Stimulated activated CD8-positive, alpha-beta memory T cell treated with anti-CD3 and anti-CD28 coated beads, Interleukin-15, amount 100 ng/mL, for 24 hours (primary cell): ENCODE data around the gene FGF22.

Experiments used
- DNase-seq: peaks from one replicate; pipeline ENCODE4 v3.0.0-alpha.2; 2020; ENCODE audit warnings: low read depth

The FGF22 gene

DNA sequence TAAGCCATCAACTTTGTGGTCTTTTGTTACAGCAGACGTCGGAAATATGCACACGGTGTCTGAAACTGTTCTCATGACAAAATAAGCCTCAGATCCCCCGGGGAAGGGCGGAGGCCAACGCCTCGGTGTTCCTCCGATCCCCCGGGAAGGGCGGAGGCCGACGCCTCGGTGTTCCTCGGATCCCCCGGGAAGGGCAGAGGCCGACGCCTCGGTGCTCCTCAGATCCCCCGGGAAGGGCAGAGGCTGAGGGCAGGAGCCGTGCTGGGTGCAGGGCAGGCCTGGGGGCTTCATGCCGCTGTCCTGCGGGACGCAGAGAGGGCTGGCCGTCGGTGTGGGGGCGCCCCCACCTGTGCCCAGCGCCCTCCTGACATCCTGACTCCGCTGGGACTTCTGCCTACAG lies 4.7 kb downstream of the FGF22 start:
- no peak for DNase-seq

DNA sequence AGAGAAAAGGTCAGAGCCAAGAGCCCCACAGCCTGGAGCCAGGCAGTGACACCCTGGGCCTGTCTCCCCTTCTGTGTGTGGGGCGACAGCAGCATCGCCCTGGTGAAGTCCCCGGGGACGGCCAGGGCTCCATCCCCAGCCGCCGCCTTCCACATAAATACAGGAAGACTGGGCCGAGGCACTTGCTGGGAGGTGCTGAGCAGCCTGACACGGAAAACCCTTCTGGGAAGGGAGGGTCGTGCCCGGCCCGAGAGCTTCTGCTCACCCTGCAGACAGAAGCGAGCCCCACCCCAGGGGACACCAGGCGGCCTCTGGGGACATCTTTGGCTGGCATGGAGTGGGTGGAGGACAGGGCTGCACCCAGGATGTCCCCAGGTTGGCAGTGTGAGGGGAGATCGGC lies 5.1 kb downstream of the FGF22 start:
- no peak for DNase-seq

DNA sequence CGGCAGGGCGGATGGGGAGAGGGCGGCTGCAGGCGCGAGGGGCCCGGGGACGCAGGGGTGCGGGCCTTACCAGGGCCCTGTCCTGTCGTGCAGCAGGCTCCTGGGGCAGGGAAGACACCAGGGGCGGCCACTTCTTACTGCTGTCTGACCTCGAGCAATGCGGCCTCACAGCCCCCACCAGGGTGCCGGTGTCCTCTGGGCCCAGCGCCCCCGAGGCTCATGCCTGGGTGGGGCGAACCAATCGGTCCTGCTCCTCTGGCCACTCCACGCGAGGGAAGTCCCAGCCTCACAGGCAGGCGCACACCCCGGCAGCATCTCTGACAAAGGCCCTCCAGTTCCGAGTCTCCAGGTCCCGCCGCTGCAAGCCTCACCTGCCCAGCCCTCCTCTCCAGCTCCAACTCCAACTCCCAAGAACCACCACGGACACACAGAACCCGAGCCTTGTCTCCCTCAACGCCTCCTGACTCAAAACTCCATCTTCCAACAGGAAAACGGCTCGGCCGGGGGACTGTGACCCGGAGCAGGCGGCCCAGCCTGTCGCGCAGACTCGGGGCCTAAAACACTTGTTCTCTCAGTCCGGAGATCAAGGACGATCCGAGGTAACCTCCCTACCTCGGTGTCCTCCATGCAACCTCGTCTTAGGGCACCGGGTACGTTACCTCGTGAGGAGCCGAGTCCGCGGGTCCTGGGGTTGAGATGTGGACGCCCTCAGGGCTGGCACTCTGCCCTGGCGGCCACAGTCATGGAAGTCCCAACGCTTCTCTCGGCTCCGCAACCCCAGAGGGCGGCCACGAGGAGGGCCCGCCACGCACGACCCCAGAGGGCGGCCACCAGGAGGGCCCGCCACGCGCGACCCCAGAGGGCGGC lies 6.5 kb downstream of the FGF22 start:
- no peak for DNase-seq

DNA sequence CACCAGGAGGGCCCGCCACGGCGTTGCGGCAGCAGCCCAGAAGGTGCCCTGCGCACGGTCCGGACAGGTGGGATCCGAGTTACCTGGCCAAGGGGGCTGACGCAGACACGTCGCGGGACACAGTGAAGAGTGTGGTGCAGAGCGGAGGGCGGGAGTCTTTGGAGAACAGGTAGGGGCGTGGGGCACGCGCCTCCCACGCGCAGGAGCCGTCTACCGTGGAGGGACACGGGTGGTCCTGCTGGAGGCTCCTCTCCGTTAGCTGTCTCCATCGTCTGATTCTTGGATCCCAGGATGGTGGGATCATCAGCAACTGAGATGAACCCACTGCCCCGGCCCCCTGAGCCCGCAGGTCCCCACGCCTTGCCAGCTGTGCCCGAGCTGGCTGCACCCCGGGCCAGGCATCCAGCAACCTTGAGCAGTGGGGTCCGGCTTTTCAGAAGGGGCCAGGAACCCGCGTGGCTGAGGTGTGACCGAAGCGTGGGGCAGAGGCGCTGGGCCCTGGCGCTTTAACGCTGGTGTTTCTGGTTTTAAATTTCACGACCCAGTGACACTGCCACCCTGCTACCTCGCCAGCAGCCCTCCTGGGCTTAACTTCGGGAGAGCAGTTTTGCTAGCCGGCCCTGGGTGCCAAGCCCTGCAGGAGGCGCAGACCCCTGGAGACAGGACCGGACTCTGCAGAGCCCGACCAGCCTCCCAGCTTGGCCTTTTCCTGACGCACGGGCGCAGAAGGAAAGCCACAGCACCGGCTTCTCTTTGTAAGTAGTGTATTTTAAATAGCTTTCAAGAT lies 7.3 kb downstream of the FGF22 start:
- no peak for DNase-seq

DNA sequence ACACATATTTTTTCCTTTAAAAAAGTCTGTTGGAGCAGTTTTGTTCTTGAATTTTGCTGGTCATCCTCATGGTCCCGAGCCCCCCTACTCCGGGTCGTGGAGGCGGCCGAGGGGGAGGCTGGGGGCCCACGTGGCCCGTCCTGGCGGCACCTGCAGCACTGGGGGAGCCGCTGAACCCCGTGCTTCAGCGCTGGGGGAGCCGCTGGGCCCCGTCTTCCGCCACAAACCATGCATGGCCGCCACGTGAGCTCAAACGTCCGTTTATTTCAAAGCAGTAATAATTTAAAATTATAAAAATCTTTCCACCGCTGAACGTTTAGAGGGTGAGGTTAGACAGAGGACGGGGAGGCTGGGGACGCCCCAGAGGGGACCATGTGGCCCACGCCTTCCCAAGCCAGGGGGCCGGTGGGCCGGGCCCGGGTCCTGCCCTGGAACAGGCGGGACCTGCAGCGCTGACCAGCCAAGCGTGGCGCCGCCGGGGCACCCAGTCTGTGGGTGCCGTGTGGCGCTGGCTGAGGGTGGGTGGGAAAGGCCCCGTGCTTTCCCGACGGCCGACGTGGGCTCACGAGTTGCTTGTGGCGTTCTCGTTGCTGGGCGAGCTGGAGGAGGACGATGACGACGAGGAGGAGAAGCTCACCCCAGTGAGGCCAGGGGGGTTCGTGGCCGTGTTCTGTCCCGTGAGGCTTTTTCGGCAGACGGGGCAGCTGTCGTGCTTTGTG lies 8.0 kb downstream of the FGF22 start:
- DNase-seq = no peak

DNA sequence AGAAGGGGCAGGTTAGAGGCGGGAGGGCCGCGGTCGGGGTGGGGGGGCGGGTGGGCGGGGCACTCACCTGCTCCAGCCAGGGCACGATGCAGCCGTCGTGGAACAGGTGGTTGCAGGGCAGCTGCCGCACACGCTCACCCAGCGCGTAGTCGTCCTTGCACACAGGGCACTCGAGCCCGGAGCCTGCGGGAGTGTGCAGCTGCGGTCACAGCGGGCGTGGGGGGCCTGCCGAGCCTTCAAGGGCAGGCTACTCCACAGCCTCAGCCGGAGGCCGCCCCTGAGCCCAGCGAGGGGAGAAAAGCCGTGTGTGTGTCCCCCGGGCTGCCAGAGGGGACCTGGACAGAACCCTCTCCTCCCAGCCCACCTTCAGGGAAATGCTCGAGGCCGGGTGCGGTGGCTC lies 8.6 kb downstream of the FGF22 start:
- DNase-seq = no peak

DNA sequence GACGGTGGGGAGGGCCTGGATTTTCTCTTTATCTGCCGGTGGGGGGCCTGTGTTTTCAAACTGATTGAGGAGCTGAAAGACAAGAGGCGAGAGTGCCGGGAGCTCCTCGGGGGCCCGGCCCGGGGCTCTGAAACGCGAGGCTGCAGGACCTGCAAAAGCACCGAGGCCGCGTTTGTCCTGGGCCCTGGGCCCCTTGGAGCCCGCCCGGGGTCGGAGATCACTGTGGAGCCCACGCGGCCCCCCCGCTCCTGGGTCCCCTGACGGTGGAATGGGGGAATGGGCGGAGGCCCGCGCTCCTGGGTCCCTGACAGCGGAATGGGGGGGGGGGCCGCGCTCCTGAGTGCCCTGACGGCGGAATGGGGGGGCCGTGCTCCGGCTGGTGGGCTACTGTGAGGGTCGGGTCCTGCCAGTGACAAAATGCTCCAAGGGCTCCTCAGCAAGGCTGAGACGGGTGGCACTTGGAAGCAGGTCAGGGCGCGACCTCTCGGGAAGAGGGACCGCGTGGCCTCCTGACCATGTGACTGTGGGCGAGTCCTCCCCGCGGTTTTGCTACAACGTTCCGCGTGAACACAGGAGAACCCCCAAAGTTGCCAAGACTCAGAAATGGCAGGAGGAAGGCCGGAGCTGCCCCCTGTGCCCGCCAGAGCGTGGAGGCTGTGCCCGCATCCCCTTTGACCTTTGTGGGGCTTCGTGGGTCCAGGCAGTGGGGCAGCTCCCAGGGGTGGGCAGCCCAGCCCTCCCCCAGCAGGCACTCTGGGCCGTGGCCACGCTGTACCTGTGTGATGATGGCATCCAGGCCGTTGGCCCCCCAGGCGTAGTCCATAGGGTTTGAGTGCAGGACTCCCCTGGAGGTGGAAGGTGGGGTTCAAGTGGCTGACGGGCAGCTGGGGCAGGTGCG lies 9.5 kb downstream of the FGF22 start:
- DNase-seq = no peak

DNA sequence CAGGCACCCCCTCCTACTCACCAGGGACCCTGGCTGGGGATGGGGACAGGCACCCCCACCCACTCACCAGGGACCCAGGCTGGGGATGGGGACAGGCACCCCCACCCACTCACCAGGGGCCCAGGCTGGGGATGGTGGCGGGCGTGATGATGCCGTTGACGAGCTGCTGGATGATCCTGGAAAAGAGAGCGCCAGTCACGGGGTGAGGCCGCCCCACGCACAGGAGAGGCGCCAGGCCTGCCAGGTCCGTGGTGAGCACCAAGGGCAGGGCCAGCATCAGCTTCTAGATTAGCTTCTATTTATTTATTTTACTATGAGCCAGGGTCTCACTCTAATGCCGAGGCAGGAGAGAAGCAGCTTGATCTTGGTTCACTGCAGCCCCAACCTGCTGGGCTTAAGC lies 10.4 kb downstream of the FGF22 start:
- DNase-seq = no peak

DNA sequence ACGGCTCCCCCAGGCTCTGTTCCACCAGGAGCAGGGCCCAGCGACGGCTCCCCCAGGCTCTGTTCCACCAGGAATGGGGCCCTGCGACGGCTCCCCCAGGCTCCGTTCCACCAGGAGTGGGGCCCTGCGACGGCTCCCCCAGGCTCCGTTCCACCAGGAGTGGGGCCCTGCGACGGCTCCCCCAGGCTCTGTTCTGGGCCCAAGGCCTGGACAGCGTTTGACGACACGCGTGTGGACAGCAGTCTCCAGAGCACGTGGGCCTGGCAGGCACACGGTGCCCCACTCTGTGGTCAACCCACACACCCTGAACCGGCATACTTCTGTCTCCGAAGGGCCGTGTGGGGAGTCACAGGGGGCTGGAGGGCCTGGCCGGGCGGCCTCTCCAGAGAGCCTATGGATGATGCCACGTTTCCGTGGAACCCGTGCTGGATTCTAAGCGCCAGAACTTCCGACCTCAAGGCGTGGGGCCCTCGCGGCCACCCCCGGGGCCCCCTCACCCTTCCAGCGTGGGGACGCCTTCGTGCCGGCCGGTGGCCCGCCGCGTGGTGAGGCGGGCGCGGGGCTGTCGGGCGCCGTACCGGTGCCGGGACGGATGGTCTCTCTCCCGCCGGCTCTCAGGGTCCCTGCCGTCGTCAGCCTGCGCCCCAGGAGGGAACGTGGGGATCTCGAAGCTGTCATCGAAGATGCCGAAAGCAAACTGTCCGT lies 11.6 kb downstream of the FGF22 start:
- no peak for DNase-seq

DNA sequence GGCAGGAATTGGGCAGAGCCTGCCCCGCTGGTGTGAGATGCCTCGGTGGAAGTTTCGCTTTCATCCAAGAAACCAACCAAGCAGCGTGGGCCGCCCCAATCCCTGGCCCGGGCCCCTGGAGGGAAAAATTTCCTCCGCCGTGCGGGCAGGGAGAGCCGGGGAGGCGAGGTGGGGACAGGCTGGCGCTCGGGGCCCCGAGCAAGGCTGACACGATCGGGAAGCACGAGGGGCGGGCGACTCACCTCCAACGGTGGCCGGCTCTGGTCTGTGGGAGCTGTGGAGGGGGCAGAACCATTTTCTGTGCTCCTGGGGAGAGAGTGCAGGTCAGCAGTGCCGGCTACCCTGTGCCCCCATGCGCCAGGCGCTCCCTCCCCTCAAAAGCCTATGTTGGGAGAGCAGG lies 12.3 kb downstream of the FGF22 start:
- DNase-seq = no peak

DNA sequence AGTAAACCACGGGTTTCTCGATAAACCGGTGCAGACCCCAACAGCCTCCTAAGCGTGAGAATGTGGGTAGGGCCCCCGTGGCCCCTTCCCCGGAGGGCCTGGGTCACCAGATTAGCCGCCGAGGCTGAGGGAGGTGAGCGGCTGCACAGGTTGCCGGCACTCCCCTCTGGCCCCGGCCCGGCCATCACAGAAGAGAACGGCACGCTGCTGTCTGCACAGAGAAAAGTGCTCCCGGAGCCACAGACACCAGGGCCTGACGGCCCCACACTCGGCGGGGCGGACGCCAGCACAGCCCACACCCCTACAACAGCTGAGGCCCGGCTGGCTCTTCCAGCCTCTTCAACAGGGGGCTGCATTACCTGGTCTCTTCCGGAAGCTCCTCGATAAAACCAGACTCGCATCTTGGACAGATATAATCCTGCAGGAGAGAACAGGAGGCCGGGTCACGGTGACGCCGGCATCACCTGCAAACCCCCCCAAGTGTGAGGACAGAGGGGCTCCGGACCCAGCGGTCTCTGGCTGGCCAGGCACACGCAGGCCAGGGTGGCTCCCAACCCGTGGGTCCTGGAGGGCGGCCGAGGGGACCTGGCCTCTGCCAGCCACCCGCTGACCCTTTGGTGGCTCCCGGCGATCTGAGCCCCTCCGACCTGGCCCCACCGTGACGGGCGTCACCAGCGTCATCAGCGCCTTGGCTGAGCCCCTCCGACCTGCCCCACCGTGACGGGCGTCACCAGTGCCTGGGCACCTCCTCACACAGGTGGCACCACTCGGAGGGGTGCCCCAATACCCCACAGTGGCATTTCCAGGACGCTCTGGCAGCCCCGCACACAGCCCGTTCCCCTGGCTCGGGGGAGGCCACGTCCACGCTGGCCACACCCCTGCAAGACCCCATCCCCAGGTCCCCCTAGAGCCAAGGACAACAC lies 13.0 kb downstream of the FGF22 start:
- no peak for DNase-seq

DNA sequence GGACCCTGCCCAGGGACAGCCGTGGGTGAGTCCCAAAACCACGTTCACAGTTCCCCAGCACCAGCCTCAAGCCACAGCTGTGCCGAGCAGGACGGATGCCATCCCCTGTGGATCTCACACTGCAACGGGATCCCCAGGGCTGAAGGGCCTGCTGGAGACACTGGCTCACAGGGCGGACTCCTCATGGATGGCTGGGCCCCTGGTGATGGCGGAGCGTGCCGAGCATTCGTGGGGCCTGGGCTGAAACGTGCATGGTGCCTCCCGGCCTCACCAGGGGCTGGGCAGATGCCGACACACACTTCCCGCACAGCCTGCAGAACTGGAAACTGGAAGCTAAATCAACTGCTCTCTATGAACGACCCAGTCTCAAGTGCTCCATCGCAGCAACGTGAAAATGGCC lies 13.7 kb downstream of the FGF22 start:
- no peak for DNase-seq

DNA sequence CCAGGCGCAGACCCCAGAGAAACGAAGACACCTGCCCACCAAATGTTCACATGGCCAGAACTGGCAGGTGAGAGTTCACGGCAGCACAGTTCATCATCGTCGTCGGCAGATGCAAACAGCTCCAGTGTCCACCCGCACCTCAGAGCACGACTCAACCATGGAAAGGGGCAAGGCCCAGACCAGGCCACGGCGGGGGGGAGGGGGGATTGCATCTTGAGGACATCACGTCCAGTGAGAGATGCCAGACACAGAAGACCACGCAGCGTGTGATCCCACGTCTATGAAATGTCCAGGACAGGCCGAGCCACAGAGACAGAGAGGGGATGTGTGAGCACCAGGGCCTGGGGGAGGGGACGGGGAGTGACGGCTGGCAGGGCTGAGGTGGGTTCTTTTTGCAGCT lies 16.0 kb downstream of the FGF22 start:
- DNase-seq = no peak

DNA sequence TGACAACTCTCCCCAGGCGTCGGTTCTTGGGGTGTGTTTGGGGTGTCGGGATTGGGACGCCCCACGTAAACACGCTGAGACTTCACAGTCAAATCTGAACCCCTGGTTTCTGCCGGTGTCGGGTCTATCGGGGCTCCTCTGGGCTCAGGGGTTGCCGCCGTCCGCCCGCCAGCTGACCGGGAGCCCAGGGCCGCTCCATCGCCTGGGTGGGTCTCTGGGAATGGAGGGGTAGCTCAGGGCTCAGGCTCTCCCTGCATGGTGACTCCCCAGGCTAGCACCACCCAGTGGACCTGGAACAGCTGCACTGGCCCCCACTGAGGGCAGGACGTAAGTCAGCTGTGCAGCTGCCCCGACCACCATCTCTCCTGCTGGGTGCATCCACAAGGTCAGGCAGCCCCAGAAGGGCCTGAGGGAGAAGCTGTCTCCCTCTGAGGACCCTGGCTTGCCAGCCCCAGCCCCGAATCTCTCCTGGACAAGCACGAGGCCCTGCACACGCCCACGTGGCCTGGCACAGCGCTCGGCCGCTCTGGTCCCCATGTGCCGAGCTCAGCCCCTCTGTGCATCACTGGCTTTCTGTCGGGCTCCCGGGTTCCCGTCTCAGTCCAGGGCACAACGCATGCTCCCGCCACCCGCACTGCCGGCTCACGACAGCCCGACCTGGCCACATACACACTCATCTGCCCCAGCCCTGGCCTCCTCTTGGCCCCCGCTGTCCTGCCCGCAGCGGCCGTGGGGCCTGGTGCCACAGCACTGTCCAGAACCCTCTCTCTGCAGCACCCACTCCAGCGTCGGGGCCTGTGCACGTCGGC lies 17.3 kb downstream of the FGF22 start:
- no peak for DNase-seq

DNA sequence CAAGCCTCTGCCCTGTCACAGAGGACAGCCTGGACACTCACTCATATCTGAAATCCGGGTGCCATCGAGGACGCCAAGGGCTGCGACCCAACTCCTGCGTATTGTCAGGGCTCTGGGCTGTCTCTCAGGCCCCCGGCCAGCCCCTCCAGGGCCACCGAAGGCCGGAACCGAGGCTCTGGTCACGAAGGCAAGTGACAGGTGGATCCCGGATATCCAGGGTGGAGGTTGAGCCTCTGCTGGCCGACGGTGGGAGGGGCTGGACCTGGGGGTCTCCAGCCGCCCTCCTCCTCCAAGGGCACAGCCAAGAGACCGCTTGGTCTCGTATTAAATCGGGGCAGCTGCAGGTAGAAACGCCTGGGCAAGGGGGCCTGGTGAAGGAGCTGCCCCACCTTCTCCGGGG lies 17.9 kb downstream of the FGF22 start:
- no peak for DNase-seq

DNA sequence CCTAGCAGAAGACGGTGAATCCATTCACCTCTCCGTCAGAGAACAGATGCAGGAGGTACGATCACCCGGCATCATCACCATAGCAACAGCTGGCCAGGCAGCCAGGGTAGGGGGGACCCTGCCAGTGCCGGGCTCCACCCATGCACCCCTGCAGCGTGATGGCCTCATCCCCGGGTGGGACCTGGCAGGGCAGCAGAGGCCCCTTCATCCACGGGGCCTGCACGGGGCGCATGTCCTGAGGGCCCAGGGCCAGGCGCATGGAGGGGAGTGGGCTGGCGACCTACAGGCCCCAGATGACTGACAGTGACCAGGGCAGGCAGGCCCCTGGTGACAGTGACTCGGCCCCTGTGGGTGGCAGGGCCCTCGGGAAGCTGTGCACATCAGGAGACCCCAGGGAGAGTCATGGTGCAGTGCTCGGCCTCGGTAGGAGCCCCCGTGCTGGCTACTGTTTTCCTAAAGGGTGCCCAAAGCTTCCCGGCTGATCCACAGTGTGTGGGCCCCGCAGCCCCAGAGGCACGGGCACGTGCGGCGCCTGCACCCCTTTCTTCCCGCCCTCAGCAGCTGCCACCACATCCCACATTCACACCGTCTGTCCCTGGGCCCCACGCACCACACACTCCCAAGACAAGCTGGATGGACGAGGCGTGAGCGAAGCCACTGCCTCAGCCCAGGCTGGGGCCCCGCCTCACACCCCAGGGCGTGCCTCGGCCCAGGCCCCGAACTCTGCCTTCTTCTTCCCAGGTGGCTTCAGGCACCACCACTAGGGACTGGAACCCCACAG lies 18.6 kb downstream of the FGF22 start:
- no peak for DNase-seq

DNA sequence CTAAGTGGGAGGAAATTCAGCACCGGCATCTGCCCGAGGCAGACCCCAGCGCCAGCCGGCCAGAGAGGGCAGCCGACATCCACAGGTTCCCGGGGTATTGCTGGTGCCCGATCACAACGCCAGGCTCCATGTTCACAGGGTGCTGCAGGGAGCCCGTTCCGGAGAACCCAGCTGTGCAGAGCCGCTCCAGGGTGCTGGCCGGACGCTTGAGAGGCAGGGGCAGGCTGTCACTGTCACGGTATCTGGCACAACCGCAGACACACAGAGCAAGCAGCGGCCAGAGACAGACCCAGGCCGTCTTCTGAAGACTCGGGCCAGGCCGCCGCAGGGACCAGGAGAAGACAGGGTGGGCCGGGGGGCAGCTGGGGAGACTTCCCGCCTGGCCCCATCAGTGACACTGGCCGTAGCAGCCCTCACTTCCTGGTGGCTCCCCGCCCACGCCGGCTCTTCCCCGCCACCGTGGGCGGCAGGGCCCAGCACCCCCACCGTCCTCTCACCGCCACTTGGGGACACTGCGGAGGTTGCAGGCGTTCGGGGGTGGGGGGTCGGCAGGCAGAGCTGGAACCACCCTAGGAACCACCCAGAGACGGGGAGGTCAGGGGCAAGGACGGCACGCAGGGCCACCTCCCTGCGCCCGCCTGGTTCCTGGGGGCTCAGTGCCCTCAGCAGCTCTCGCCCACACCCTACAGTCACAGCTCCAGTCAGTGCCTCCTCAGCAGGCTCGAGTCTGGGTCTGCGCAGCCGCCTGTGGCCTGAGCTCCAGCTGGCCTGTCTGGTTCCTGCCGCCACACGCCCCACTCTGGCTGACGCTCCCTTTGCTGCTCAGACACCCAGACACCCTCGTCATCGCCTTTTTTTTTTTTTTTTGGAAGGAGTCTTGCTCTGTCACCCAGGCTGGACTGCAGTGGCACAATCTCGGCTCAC lies 19.5 kb downstream of the FGF22 start:
- DNase-seq = no peak
